OCI-LY7 (cell line): ENCODE data around the gene CDKN1A.

Source experiments
- EZH2phosphoT487 ChIP-seq: fragments of 200-600 bp; sonication (generic); IDR thresholded peaks from 2 replicates; pipeline ENCODE4 v1.6.1; 2018; ENCODE audit warnings: low read depth, borderline replicate concordance, mild to moderate bottlenecking, mixed run types, antibody characterized with exemption, low read length, moderate library complexity, mixed read lengths
- TF ChIP-seq, protein P1 (sequence below): fragments of 200-600 bp; sonication (generic); conservative IDR thresholded peaks from 2 replicates; pipeline ENCODE4 v1.5.1; 2014; ENCODE audit warnings: mild to moderate bottlenecking, antibody characterized with exemption, low read length, moderate library complexity, mixed read lengths

DNA sequence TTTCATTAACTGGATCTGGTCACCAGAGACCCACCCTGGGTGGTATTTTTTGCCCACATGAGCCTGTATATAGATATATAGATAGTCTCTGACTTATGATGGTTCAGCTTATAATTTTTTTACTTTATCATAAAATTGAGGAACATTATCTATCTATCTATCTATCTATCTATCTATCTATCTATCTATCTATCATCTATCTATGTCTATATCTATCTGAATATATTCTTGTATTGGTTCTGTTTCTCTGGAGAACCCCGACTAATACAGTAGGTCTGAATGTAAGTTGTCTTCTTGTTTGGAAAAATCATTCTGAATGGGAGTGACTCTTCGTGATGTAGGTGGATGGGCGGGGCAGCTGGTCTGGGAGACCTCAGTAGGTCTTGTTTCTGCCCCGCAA is 13.3 kb upstream of the CDKN1A start:
- no peak for TF ChIP-seq EZH2phosphoT487
- TF ChIP-seq, protein P1, sequence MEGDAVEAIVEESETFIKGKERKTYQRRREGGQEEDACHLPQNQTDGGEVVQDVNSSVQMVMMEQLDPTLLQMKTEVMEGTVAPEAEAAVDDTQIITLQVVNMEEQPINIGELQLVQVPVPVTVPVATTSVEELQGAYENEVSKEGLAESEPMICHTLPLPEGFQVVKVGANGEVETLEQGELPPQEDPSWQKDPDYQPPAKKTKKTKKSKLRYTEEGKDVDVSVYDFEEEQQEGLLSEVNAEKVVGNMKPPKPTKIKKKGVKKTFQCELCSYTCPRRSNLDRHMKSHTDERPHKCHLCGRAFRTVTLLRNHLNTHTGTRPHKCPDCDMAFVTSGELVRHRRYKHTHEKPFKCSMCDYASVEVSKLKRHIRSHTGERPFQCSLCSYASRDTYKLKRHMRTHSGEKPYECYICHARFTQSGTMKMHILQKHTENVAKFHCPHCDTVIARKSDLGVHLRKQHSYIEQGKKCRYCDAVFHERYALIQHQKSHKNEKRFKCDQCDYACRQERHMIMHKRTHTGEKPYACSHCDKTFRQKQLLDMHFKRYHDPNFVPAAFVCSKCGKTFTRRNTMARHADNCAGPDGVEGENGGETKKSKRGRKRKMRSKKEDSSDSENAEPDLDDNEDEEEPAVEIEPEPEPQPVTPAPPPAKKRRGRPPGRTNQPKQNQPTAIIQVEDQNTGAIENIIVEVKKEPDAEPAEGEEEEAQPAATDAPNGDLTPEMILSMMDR: no peak
